Spleen (tissue), 11 donors: Measurements from ENCODE around the gene SWSAP1. TPM values are rescaled to one million over a fixed set of nuclear protein-coding genes. Genes with fewer than 3 reads are reported as not detected.

Experiments used
- DNase-seq: peaks from one replicate; pipeline ENCODE4 v3.0.0-alpha.2; 2020
- H3K27ac ChIP-seq, 8 donors: fragments of 200-600 bp; sonication (generic) in 7 of 8; 1 replicate in 4 of 8; 2 replicates in 4 of 8; pipeline versions ENCODE4 v1.5.0 to v1.8.0; 2016 to 2021; ENCODE audit warnings: inconsistent platforms in 4 of 8, mild to moderate bottlenecking in 4 of 8, moderate library complexity in 1 of 8
- H3K27me3 ChIP-seq, 7 donors: fragments of 200-600 bp; sonication (generic) in 6 of 7; replicated peaks in 1 of 7; 1 replicate in 4 of 7; 2 replicates in 3 of 7; pipeline versions ENCODE4 v1.5.0 to v1.8.0; 2016 to 2021; ENCODE audit warnings: inconsistent platforms in 3 of 7, mild to moderate bottlenecking in 1 of 7
- H3K36me3 ChIP-seq, 6 donors: fragments of 200-600 bp; sonication (generic) in 5 of 6; 1 replicate in 4 of 6; 2 replicates in 2 of 6; pipeline versions ENCODE4 v1.5.0 to v1.8.0; 2016 to 2021; ENCODE audit warnings: inconsistent platforms in 2 of 6
- H3K4me1 ChIP-seq, 6 donors: fragments of 200-600 bp; sonication (generic) in 5 of 6; 1 replicate in 3 of 6; 2 replicates in 3 of 6; pipeline versions ENCODE4 v1.5.0 to v1.8.0; 2016 to 2021; ENCODE audit warnings: inconsistent platforms in 3 of 6
- H3K4me3 ChIP-seq, 8 donors: fragments of 200-600 bp; sonication (generic) in 7 of 8; 1 replicate in 4 of 8; 2 replicates in 4 of 8; pipeline versions ENCODE4 v1.5.0 to v1.8.0; 2016 to 2021; ENCODE audit warnings: inconsistent platforms in 4 of 8, mild to moderate bottlenecking in 4 of 8, moderate library complexity in 2 of 8
- H3K9me3 ChIP-seq, 8 donors: fragments of 200-600 bp; sonication (generic) in 7 of 8; 1 replicate in 4 of 8; 2 replicates in 4 of 8; pipeline versions ENCODE4 v1.5.0 to v1.8.0; 2016 to 2021; ENCODE audit warnings: inconsistent platforms in 4 of 8
- CTCF ChIP-seq, 11 experiments: fragments of 200-600 bp in 7 of 11; fragments of 450-650 bp in 4 of 11; sonication (generic) in 4 of 11; IDR thresholded peaks in 8 of 11; conservative IDR thresholded peaks in 3 of 11; 1 replicate in 7 of 11; 2 replicates in 4 of 11; pipeline versions ENCODE4 v1.4.0 to v1.8.0; 2016 to 2021; ENCODE audit warnings: antibody characterized with exemption in 11 of 11, inconsistent platforms in 4 of 11, mild to moderate bottlenecking in 1 of 11
- POLR2A ChIP-seq, 3 donors: fragments of 450-650 bp; IDR thresholded peaks; one replicate each; pipeline ENCODE4 v1.5.1; 2017; ENCODE audit warnings: antibody characterized with exemption in 3 of 3, mild to moderate bottlenecking in 1 of 3
- POLR2AphosphoS5 ChIP-seq, 3 donors: sonication (generic); formaldehyde crosslinking; IDR thresholded peaks; one replicate each; pipeline ENCODE4 v1.5.1; 2017; ENCODE audit warnings: antibody characterized with exemption in 3 of 3
- WGBS, 5 donors: extraction: QIAGEN DNeasy Blood & Tissue Kit in 3 of 5; methylation state at CpG; one replicate each; pipeline versions ENCODE4 v1.1.5 to v1.1.7; 2013 to 2018; 5-methylcytosine and 5-hydroxymethylcytosine counted together
- intact Hi-C: fragments of 100-400 bp; cut with DNase I; formaldehyde crosslinking; loops from one replicate; pipeline ENCODE4 v1.15.0; 2023; ENCODE audit warnings: low total_unique reads
- polyA plus RNA-seq, 3 donors: library from polyadenylated mRNA; stranded (reverse); fragments of 200-250 nt; gene quantifications; one replicate each; pipeline ENCODE4 v1.2.1, GENCODE V29; 2013
- total RNA-seq, 7 donors: library from RNA; depleted of rRNA in 3 of 7; stranded (reverse); fragments of >200 nt in 3 of 7; fragmentation: NEBNext Ultra II Directional in 4 of 7; extraction: Animal tissue kit (Norgen Biotek cat#: 25700) in 4 of 7; gene quantifications; one replicate each; pipeline versions ENCODE4 v1.1.0 to v1.2.1, GENCODE V29; 2016 to 2021
- donor health status: healthy with polysubstance abuse.
- donor health status: DM: no; HTN: no; CAD: no; lungs with moderate emphysema.
- donor health status: DM: no; HTN: no; CAD: no.
- donor health status: Bipolar disorder and iron deficiency.
- donor health status: healthy.
- donor health status: DM: no; HTN: no; CAD: no.
- donor health status: DM: yes; HTN: yes; CAD: no.

SWSAP1 gene
- total and polyA plus RNA-seq, 10 donors: 2.7 to 9.3 (median 4.7) TPM

- Histone ChIP-seq H3K27ac (peak overlapping the region in 7 of 8 donors; percentile 24 to 84 (median 63)), H3K27me3 (peaks cover 0 to 19% (median 0%) of the 10 kb centered on the region in 7 donors), H3K4me3 (peak overlapping the region in 1 of 8 donors; percentile 24), H3K9me3 (peaks cover 0 to 13% (median 8%) of the 10 kb centered on the region in 8 donors), H3K36me3 (no peaks in the 10 kb centered on the region), H3K4me1 (peaks cover 7 to 48% (median 34%) of the 10 kb centered on the region in 6 donors)
- no peak for DNase-seq
- 63 to 66% (median 65%) methylated on average over 19 of the region's 19 CpGs for WGBS, 5 donors
- intact Hi-C loops: no loop called here
- TF ChIP-seq POLR2AphosphoS5 (IDR thresholded peaks at IDR 0.05) (peak in 1 of 3 donors; percentile 44), POLR2A (IDR thresholded peaks at IDR 0.05) (no peak), CTCF (IDR thresholded peaks at IDR 0.05 in 8 of 11, conservative IDR thresholded peaks at IDR 0.05 in 3 of 11) (no peak)
These were observed 12.9 kb downstream of the SWSAP1 start for GRCh38 chr19:11387162-11388034.

- H3K4me3 ChIP-seq: no peak overlapping the region
- H3K4me1 ChIP-seq: peaks cover 0 to 22% (median 12%) of the 10 kb centered on the region in 6 donors
- H3K9me3 ChIP-seq: peaks cover 0 to 13% (median 8%) of the 10 kb centered on the region in 8 donors
- H3K27ac ChIP-seq: no peak overlapping the region
- WGBS, 5 donors: 86 to 97% (median 96%) methylated on average over 2 of the region's 2 CpGs
- no peaks in the 10 kb centered on the region for H3K27me3 ChIP-seq
- no peak for DNase-seq
- TF ChIP-seq POLR2A (IDR thresholded peaks at IDR 0.05): no peak
- TF ChIP-seq POLR2AphosphoS5 (IDR thresholded peaks at IDR 0.05): no peak
- TF ChIP-seq CTCF (IDR thresholded peaks at IDR 0.05 in 8 of 11, conservative IDR thresholded peaks at IDR 0.05 in 3 of 11): no peak
- peaks cover 0 to 8% (median 0%) of the 10 kb centered on the region in 6 donors for H3K36me3 ChIP-seq
- intact Hi-C loops: no loop called here
These were observed 15.9 kb downstream of the SWSAP1 start for GRCh38 chr19:11390359-11390758.

- no peak for DNase-seq
- TF ChIP-seq CTCF (IDR thresholded peaks at IDR 0.05 in 8 of 11, conservative IDR thresholded peaks at IDR 0.05 in 3 of 11) (no peak), POLR2AphosphoS5 (IDR thresholded peaks at IDR 0.05) (no peak), POLR2A (IDR thresholded peaks at IDR 0.05) (no peak)
- Histone ChIP-seq H3K4me1 (peaks cover 0 to 19% (median 12%) of the 10 kb centered on the region in 6 donors), H3K27me3 (no peaks in the 10 kb centered on the region), H3K36me3 (peaks cover 0 to 8% (median 0%) of the 10 kb centered on the region in 6 donors), H3K27ac (no peak overlapping the region), H3K9me3 (peaks cover 0 to 13% (median 8%) of the 10 kb centered on the region in 8 donors), H3K4me3 (no peak overlapping the region)
- WGBS, 5 donors: 75 to 94% (median 82%) methylated on average over 4 of the region's 4 CpGs
- intact Hi-C loops: no loop called here
These were observed 16.6 kb downstream of the SWSAP1 start for GRCh38 chr19:11390933-11391680.
